SW480 (cell line): ENCODE measurements around the gene P2RX3.
"Not testable (repeated sequence)": the region's sequence is repeated elsewhere in the genome, so short reads cannot be mapped to it uniquely, and the experiment has no call there.

ENCODE experiments used
- DNase-seq: peaks from one replicate; pipeline ENCODE4 v3.0.0-alpha.2; 2016; ENCODE audit warnings: low spot score

P2RX3 gene

GRCh38 chr11:57399972-57400578 lies 61.9 kb downstream of the P2RX3 start:
- DNase-seq, result peak; percentile 22

GRCh38 chr11:57402188-57403002 lies 64.2 kb downstream of the P2RX3 start:
- peak; percentile 50 for DNase-seq

DNA sequence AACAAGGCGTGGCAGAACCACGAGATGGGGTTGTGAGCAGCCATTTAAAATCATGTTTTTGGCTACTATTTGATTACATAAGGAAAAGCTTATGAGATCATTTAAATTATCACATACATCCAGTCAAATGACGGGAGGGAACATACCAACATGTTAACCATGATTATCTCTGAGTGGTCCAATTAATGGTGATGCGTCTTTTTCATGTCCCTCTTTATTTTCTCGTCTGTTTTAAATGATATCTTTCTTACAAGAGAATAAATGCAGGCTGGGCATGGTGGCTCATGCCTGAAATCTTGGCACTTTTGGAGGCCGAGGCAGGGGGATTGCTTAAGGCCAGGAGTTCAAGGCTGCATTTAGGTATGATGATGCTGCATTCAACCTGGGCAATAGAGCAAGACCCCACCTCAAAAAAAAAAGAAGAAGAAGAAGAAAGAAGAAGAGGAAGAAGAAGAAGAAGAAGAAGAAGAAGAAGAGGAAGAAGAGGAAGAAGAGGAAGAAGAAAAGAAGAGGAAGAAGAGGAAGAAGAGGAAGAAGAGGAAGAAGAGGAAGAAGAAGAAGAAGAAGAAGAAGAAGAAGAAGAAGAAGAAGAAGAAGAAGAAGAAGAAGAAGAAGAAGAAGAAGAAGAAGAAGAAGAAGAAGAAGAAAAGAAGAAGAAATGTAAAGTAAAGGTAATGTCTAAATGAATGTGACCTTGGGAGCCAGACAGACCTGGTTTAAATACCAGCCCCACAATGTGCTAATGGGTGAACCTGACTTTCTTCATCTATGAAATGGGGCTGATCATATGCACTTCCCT lies 65.0 kb downstream of the P2RX3 start:
- DNase-seq, result not testable (repeated sequence)

- DNase-seq, result no peak
Observed at GRCh38 chr11:57403802-57404147, 65.6 kb downstream of the P2RX3 start.

GRCh38 chr11:57405271-57405860 lies 67.2 kb downstream of the P2RX3 start:
- no peak for DNase-seq

DNA sequence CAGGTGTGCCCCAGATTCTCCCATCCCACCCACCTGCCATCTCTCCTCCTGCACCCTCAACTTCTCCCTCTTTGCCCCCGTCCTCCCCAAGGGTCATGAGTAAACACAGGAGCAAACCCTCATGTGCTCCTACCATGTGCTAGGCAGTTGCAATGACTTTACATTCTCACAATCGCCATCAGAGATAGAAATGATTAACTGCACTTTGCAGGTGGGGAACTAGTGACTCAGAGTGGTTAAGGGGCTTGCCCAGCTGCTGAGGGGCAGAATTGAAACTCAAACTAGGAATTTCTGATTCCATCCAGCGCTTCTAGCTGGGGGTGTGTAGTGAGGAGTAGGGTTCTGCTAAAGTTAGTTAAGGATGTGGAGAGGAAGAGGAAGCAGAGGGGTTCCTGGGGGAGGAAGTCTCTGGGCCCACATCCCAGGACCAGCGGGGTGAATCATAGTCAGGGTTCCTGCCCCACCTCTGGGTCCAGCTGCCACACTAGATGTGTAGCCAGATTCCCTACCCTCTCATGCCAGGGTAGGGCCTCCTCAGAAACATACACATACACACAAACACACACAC lies 68.3 kb downstream of the P2RX3 start:
- DNase-seq, result no peak

GRCh38 chr11:57407010-57407920 lies 69.1 kb downstream of the P2RX3 start:
- no peak for DNase-seq

GRCh38 chr11:57407941-57408475 lies 69.9 kb downstream of the P2RX3 start:
- DNase-seq, result no peak

GRCh38 chr11:57408771-57409170 lies 70.6 kb downstream of the P2RX3 start:
- no peak for DNase-seq

DNA sequence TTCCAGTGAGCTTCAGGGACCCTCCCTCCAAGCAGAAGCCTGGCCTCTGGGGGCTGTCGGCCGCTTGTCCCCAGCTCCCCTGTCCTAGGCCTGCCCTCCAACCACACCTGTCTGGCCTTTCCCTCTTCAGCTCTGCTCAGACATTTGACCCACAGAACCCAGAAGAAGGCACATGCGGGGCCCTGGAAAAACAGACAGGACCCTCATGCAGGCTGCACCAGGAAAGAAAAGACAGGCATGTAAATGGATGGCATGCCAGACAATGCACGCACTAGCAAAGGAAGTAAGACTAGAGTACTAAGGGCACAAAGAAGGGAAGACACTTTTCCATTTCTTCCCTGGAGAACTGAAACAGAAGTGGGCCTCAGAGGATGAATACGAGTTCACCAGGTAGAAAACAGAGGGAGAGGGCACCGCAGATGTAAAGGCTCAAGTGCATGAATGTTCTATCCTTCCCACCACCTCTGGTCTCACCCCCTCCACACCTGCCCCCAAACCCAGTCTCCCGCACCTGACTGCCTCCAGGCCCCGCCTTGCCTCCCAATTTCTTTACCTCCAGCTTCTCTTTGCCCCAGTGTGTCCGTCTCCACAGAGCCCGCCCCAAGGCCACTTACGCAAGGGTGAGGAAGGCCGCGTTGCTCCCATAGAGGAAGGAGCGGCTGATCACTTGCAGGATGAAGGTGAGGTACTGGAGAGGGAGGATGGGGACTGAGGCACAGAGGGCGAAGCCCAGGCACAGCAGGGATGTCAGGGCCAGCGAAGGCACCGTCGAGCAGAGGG lies 71.4 kb downstream of the P2RX3 start:
- no peak for DNase-seq

- DNase-seq, result no peak
Observed at GRCh38 chr11:57410287-57410686, 72.1 kb downstream of the P2RX3 start.

- DNase-seq, result no peak
Observed at GRCh38 chr11:57413681-57414080, 75.5 kb downstream of the P2RX3 start.

DNA sequence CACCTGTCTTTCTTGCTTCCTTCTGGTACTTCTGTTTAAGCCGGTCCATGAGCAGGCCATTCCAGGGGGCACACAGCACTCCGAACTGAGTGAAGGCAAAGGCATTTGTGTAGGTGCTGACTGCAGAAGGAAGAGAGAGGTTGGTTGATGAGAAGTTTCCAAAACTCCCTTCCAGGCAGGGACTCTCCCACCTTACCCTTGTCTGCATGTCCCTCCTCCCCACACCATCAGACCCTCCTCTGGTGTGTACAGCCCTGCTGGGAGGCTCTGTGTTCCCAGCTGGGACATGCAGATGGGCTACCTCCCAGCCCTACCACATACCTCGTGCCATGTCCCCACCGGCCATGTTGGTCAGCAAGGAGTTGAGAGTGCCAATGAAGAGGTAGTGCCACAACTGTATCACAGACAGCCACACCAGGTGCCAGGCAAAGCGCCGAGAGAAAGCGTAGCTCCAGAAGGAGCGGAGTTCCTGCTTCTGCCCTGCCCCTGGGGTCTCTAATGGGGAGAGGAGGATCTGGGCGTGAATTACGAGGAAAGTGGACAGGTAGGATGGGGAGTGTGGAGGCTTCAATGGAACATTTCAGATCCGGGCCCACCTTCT lies 76.6 kb downstream of the P2RX3 start:
- no peak for DNase-seq

DNA sequence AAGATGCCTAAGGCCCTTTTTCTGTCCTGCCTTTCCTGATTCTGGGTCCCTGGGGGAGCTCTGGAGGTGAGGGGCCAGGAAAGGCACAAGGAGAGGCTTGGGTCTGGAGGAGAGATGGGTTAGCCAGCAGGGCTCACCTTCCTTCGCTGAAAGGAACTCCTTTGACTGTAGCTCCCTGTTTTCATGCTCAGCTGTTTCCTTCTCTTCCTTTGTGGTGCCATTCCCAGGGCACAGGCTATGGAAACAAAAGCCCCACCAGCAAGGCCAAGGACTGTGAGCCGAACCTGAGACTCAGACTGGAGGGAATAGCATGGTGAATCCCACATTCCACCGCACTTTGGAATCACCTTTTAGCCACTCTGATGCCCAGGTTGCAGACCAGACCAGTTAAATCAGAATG lies 78.3 kb downstream of the P2RX3 start:
- DNase-seq, result no peak

- DNase-seq, result no peak
Observed at GRCh38 chr11:57417056-57417455, 78.9 kb downstream of the P2RX3 start.

DNA sequence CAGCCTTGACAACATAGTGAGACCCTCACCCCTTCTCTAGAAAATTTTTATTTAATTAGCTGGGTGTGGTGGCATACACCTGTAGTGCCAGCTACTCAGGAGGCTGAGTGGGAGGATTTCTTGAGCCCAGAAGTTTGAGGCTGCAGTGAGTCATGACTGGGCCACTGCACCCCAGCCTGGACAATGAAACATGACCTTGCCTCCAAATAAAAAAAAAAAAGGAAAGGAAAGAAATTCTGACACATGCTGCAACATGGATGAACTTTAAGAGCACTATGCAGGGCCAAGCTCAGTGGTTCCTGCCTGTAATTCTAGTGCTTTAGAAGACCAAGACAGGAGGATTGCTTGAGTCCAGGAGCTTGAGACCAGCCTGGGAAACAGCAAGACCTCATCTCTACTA lies 80.0 kb downstream of the P2RX3 start:
- DNase-seq, result no peak

GRCh38 chr11:57419146-57419545 lies 81.0 kb downstream of the P2RX3 start:
- no peak for DNase-seq

DNA sequence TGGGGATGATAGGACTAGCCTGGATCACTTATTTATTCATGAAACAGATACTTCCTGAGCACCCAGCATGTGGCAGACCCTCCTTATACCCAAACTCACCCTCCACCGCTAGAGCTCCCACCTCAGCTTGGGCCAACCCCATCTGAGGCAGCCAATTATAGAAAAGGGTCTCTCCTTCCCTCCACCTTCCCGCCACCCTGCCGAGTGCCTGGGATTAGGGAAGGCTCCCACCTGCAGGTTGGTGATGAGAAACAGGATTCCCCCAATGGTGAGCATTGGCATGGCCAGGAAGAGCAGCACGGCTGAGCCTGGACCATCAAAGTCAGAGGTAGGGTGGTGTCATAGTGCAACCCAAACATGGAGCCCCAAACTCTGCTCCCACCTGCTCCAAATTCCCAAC lies 82.9 kb downstream of the P2RX3 start:
- no peak for DNase-seq

- DNase-seq, result no peak
Observed at GRCh38 chr11:57421805-57422204, 83.7 kb downstream of the P2RX3 start.
